CD14-positive monocyte (primary cell): ENCODE measurements around the gene RHOH. TPM values are rescaled to one million over a fixed set of nuclear protein-coding genes. Genes with fewer than 3 reads are reported as not detected.

Experiments
- DNase-seq, 3 donors: peaks; one replicate each; pipeline ENCODE4 v3.0.0-alpha.2; 2011 to 2022
- H2AFZ ChIP-seq: 2 replicates; pipeline ENCODE4 v1.6.0; 2012; ENCODE audit warnings: mild to moderate bottlenecking, low read depth, low read length, inconsistent platforms; ENCODE audit not compliant: insufficient read depth, poor library complexity, severe bottlenecking
- H3K27ac ChIP-seq, 2 donors: 1 replicate in 1 of 2; 2 replicates in 1 of 2; pipeline ENCODE4 v1.5.1; 2012 to 2013; ENCODE audit warnings: low read length in 2 of 2, control low read depth in 1 of 2, inconsistent platforms in 1 of 2, low read depth in 1 of 2, mild to moderate bottlenecking in 1 of 2
- H3K27me3 ChIP-seq, 2 donors: one replicate each; pipeline versions ENCODE4 v1.6.0 to v1.6.1; 2011 to 2013; ENCODE audit warnings: low read length in 2 of 2; ENCODE audit not compliant: control insufficient read depth in 2 of 2, insufficient read depth in 2 of 2
- H3K36me3 ChIP-seq, 2 donors: replicated peaks in 1 of 2; 1 replicate in 1 of 2; 2 replicates in 1 of 2; pipeline versions ENCODE4 v1.5.1 to v1.6.1; 2012 to 2013; ENCODE audit warnings: low read length in 2 of 2, control low read depth in 1 of 2, inconsistent platforms in 1 of 2, mild to moderate bottlenecking in 1 of 2; ENCODE audit not compliant: insufficient read depth in 2 of 2, control insufficient read depth in 1 of 2
- H3K4me1 ChIP-seq, 2 donors: 1 replicate in 1 of 2; 2 replicates in 1 of 2; pipeline versions ENCODE4 v1.5.1 to v1.6.1; 2012 to 2013; ENCODE audit warnings: low read length in 2 of 2, control low read depth in 1 of 2, inconsistent platforms in 1 of 2, mild to moderate bottlenecking in 1 of 2, moderate library complexity in 1 of 2; ENCODE audit not compliant: insufficient read depth in 2 of 2, control insufficient read depth in 1 of 2
- H3K4me2 ChIP-seq: replicated peaks from 2 replicates; pipeline ENCODE3; 2012; ENCODE audit warnings: low read length, moderate library complexity, mild to moderate bottlenecking; ENCODE audit not compliant: poor library complexity, severe bottlenecking; ENCODE audit errors: extremely low read depth
- H3K4me3 ChIP-seq, 3 experiments: fragments of 200-600 bp in 1 of 3; sonication (generic) in 1 of 3; replicated peaks in 1 of 3; 1 replicate in 2 of 3; 2 replicates in 1 of 3; pipeline ENCODE4 v1.5.1; 2011 to 2013; ENCODE audit warnings: low read length in 3 of 3, mild to moderate bottlenecking in 3 of 3, control low read depth in 2 of 3, low read depth in 2 of 3, inconsistent platforms in 1 of 3, moderate library complexity in 1 of 3
- H3K79me2 ChIP-seq: 2 replicates; pipeline ENCODE4 v1.6.0; 2012; ENCODE audit warnings: mild to moderate bottlenecking, control low read depth, inconsistent platforms, low read length, moderate library complexity; ENCODE audit not compliant: insufficient read depth
- H3K9ac ChIP-seq: 2 replicates; pipeline ENCODE4 v1.6.0; 2017; ENCODE audit warnings: low read length, mild to moderate bottlenecking; ENCODE audit not compliant: insufficient read depth, poor library complexity, severe bottlenecking
- H3K9me3 ChIP-seq, 2 donors: replicated peaks in 1 of 2; 1 replicate in 1 of 2; 2 replicates in 1 of 2; pipeline versions ENCODE4 v1.5.1 to v1.6.1; 2012 to 2013; ENCODE audit warnings: low read length in 2 of 2, control low read depth in 1 of 2; ENCODE audit not compliant: control insufficient read depth in 1 of 2, insufficient read depth in 1 of 2
- H4K20me1 ChIP-seq: 2 replicates; pipeline ENCODE4 v1.6.0; 2012; ENCODE audit warnings: mild to moderate bottlenecking, low read length, control low read depth, moderate library complexity; ENCODE audit not compliant: insufficient read depth
- H3K27ac Mint-ChIP-seq, 7 donors: one replicate each; pipeline ENCODE4 v1.8.0; 2020; ENCODE audit warnings: mild to moderate bottlenecking in 7 of 7, mixed read lengths in 7 of 7, moderate library complexity in 6 of 7, inconsistent platforms in 2 of 7
- H3K27me3 Mint-ChIP-seq, 3 donors: one replicate each; pipeline ENCODE4 v1.8.0; 2021 to 2022; ENCODE audit warnings: low read depth in 3 of 3, mild to moderate bottlenecking in 3 of 3, mixed read lengths in 3 of 3, moderate library complexity in 3 of 3, inconsistent platforms in 1 of 3
- H3K36me3 Mint-ChIP-seq, 2 donors: one replicate each; pipeline ENCODE4 v1.8.0; 2020; ENCODE audit warnings: mixed read lengths in 2 of 2, inconsistent platforms in 1 of 2, mild to moderate bottlenecking in 1 of 2
- H3K4me1 Mint-ChIP-seq: one replicate; pipeline ENCODE4 v1.8.0; 2020; ENCODE audit warnings: mild to moderate bottlenecking, mixed read lengths
- H3K4me3 Mint-ChIP-seq, 2 donors: one replicate each; pipeline ENCODE4 v1.8.0; 2020; ENCODE audit warnings: mild to moderate bottlenecking in 2 of 2, mixed read lengths in 2 of 2, moderate library complexity in 1 of 2
- H3K9me3 Mint-ChIP-seq, 7 donors: one replicate each; pipeline ENCODE4 v1.8.0; 2020 to 2022; ENCODE audit warnings: mixed read lengths in 7 of 7, mild to moderate bottlenecking in 6 of 7, moderate library complexity in 6 of 7, inconsistent platforms in 2 of 7
- CTCF ChIP-seq: fragments of 200-600 bp; IDR thresholded peaks from one replicate; pipeline ENCODE4 v1.8.0; 2022; ENCODE audit warnings: antibody characterized with exemption, mild to moderate bottlenecking
- WGBS: methylation state at CpG from one replicate; pipeline ENCODE4 v1.1.5; 2013; ENCODE audit warnings: missing lambda C conversion rate; ENCODE audit not compliant: insufficient coverage; 5-methylcytosine and 5-hydroxymethylcytosine counted together
- intact Hi-C, 2 donors: fragments of 100-400 bp; cut with micrococcal nuclease; formaldehyde crosslinking; loops; one replicate each; pipeline versions ENCODE4 v1.15.0 to v1.15.1; 2023
- polyA plus RNA-seq, 3 donors: library from polyadenylated mRNA; depleted of rRNA in 1 of 3; unstranded in 2 of 3; stranded (reverse) in 1 of 3; fragments of 300-500 nt in 2 of 3; fragments of >200 nt in 1 of 3; fragmentation: Illumina TruSeq in 2 of 3; gene quantifications; 1 replicate in 2 of 3; 2 replicates in 1 of 3; pipeline ENCODE4 v1.2.3, GENCODE V29; 2012 to 2021

Gene RHOH
- polyA plus RNA-seq, 3 donors, result 0.16 to 1.4 (median 1.2) TPM

GRCh38 chr4:40258627-40259026, 61.8 kb downstream of the RHOH start:
- Histone ChIP-seq H2AFZ (peak overlapping the region; percentile 64), H3K9ac (no peak overlapping the region), H3K9me3 (no peaks in the 10 kb centered on the region), H3K4me3 (peak overlapping the region in 1 of 3 experiments; percentile 29), H3K79me2 (no peaks in the 10 kb centered on the region), H3K27me3 (no peaks in the 10 kb centered on the region), H4K20me1 (no peaks in the 10 kb centered on the region), H3K4me1 (peaks cover 7 to 16% of the 10 kb centered on the region in 2 donors), H3K36me3 (no peaks in the 10 kb centered on the region), H3K27ac (no peak overlapping the region), H3K4me2 (peak overlapping the region; percentile 38)
- peak; percentile 29 to 42 (median 30) for DNase-seq
- H3K27ac Mint-ChIP-seq, result peak overlapping the region in 1 of 7 donors; percentile 33
- peaks cover 0 to 6% (median 2%) of the 10 kb centered on the region in 3 donors for H3K27me3 Mint-ChIP-seq
- no peak for TF ChIP-seq CTCF
- intact Hi-C loops, result no loop called here
- peak overlapping the region; percentile 40 to 53 for H3K4me3 Mint-ChIP-seq
- no CpG with 5 or more reads among the region's 8 CpGs for WGBS
- H3K36me3 Mint-ChIP-seq, result no peaks in the 10 kb centered on the region
- no peaks in the 10 kb centered on the region for H3K9me3 Mint-ChIP-seq
- H3K4me1 Mint-ChIP-seq, result peaks cover 24% of the 10 kb centered on the region

GRCh38 chr4:40261231-40262076, 64.6 kb downstream of the RHOH start:
- Histone ChIP-seq H3K9ac (no peak overlapping the region), H3K4me1 (peaks cover 7 to 26% of the 10 kb centered on the region in 2 donors), H3K4me3 (no peak overlapping the region), H2AFZ (no peak overlapping the region), H3K27ac (no peak overlapping the region), H4K20me1 (no peaks in the 10 kb centered on the region), H3K36me3 (no peaks in the 10 kb centered on the region), H3K4me2 (no peak overlapping the region), H3K79me2 (no peaks in the 10 kb centered on the region), H3K9me3 (no peaks in the 10 kb centered on the region), H3K27me3 (no peaks in the 10 kb centered on the region)
- H3K27me3 Mint-ChIP-seq, result peaks cover 0 to 6% (median 2%) of the 10 kb centered on the region in 3 donors
- TF ChIP-seq CTCF, result no peak
- intact Hi-C loops, result no loop called here
- no peak overlapping the region for H3K27ac Mint-ChIP-seq
- H3K36me3 Mint-ChIP-seq, result no peaks in the 10 kb centered on the region
- 95% methylated on average over 4 of the region's 9 CpGs for WGBS
- H3K4me1 Mint-ChIP-seq, result peaks cover 18% of the 10 kb centered on the region
- H3K4me3 Mint-ChIP-seq, result no peak overlapping the region
- DNase-seq, result no peak
- H3K9me3 Mint-ChIP-seq, result no peaks in the 10 kb centered on the region
